K562 (cell line): ENCODE results near the gene PKDREJ. TPM values are rescaled to one million over a fixed set of nuclear protein-coding genes. Genes with fewer than 3 reads are reported as not detected.
A peak's percentile ranks its signal among the peaks of the same experiment; 100 is the strongest.

Experiments
- CBFA2T2 ChIP-seq: fragments of 450-650 bp; conservative IDR thresholded peaks from 2 replicates; pipeline ENCODE4 v1.6.1; 2017; ENCODE audit warnings: mild to moderate bottlenecking
- CBFA2T3 ChIP-seq: fragments of 450-650 bp; IDR thresholded peaks from 2 replicates; pipeline ENCODE4 v1.6.1; 2017
- DPF2 ChIP-seq: fragments of 450-650 bp; IDR thresholded peaks from 2 replicates; pipeline ENCODE4 v1.6.1; 2016
- EHMT2 ChIP-seq: fragments of 450-650 bp; IDR thresholded peaks from 2 replicates; pipeline ENCODE4 v1.6.1; 2018; ENCODE audit warnings: antibody characterized with exemption
- EP400 ChIP-seq: fragments of 450-650 bp; IDR thresholded peaks from 2 replicates; pipeline ENCODE4 v1.6.1; 2017; ENCODE audit warnings: antibody characterized with exemption, mild to moderate bottlenecking, moderate library complexity
- ILK ChIP-seq: fragments of 450-650 bp; IDR thresholded peaks from 2 replicates; pipeline ENCODE4 v1.6.1; 2016; ENCODE audit warnings: missing genetic modification characterization, low read depth, mild to moderate bottlenecking, missing compliant biosample characterization, moderate library complexity, borderline replicate concordance
- MEIS2 ChIP-seq: fragments of 450-650 bp; IDR thresholded peaks from 2 replicates; pipeline ENCODE4 v1.6.1; 2014; ENCODE audit warnings: mild to moderate bottlenecking; ENCODE audit not compliant: partially characterized antibody
- MYC ChIP-seq, 2 experiments: fragments of 250-450 bp in 1 of 2; sonication (Bioruptor Pico) in 1 of 2; IDR thresholded peaks; 2 replicates each; pipeline versions ENCODE4 v1.5.1 to v1.6.1; 2012 to 2021; ENCODE audit warnings: low read depth in 2 of 2, borderline replicate concordance in 1 of 2, improper control_type of control experiment in 1 of 2, low read length in 1 of 2, mild to moderate bottlenecking in 1 of 2, moderate library complexity in 1 of 2
- NFYB ChIP-seq: IDR thresholded peaks from 2 replicates; pipeline ENCODE4 v1.6.1; 2011; ENCODE audit warnings: mild to moderate bottlenecking, moderate library complexity; ENCODE audit not compliant: insufficient read length; ENCODE audit errors: extremely low read depth
- TCF3 ChIP-seq: sonication (generic); formaldehyde crosslinking; IDR thresholded peaks from 2 replicates; pipeline ENCODE4 v1.4.0; 2020; ENCODE audit warnings: mild to moderate bottlenecking, missing genetic modification reagents
- TEAD4 ChIP-seq, 2 experiments: sonication (generic) in 1 of 2; formaldehyde crosslinking in 1 of 2; IDR thresholded peaks; 2 replicates each; pipeline versions ENCODE4 v1.6.1 to v1.8.0; 2012 to 2022; ENCODE audit warnings: borderline replicate concordance in 1 of 2, inconsistent platforms in 1 of 2, low read length in 1 of 2, mild to moderate bottlenecking in 1 of 2, missing genetic modification reagents in 1 of 2
- YY1 ChIP-seq, 3 experiments: IDR thresholded peaks; 2 replicates each; pipeline ENCODE4 v1.6.1; 2011; ENCODE audit warnings: low read length in 2 of 3, mild to moderate bottlenecking in 2 of 3, moderate library complexity in 2 of 3, borderline replicate concordance in 1 of 3, control low read depth in 1 of 3, low read depth in 1 of 3; ENCODE audit not compliant: insufficient read depth in 3 of 3, insufficient replicate concordance in 2 of 3, control insufficient read depth in 1 of 3, insufficient read length in 1 of 3; ENCODE audit errors: extremely low read depth in 1 of 3
- ZBTB11 ChIP-seq, 3 experiments: fragments of 200-800 bp in 1 of 3; fragments of 250-450 bp in 1 of 3; fragments of 450-650 bp in 1 of 3; sonication (Bioruptor Pico) in 1 of 3; sonication (Bioruptor generic) in 1 of 3; formaldehyde crosslinking in 1 of 3; IDR thresholded peaks; 2 replicates each; pipeline versions ENCODE4 v1.6.1 to v1.8.0; 2016 to 2022; ENCODE audit warnings: mild to moderate bottlenecking in 2 of 3, missing genetic modification characterization in 2 of 3, missing compliant biosample characterization in 1 of 3, moderate library complexity in 1 of 3
- ZBTB2 ChIP-seq: fragments of 450-650 bp; IDR thresholded peaks from 2 replicates; pipeline ENCODE4 v1.6.1; 2016; ENCODE audit warnings: antibody characterized with exemption
- ZEB2 ChIP-seq: fragments of 450-650 bp; IDR thresholded peaks from 2 replicates; pipeline ENCODE4 v1.6.1; 2016
- ZNF217 ChIP-seq: sonication (generic); formaldehyde crosslinking; IDR thresholded peaks from 2 replicates; pipeline ENCODE4 v1.8.0; 2022; ENCODE audit warnings: mild to moderate bottlenecking, missing genetic modification reagents
- ZNF592 ChIP-seq: fragments of 450-650 bp; IDR thresholded peaks from 2 replicates; pipeline ENCODE4 v1.6.1; 2017; ENCODE audit warnings: antibody characterized with exemption, mild to moderate bottlenecking
- ZNF830 ChIP-seq: fragments of 250-450 bp; sonication (Bioruptor Pico); IDR thresholded peaks from 2 replicates; pipeline ENCODE4 v1.5.0; 2021; ENCODE audit warnings: mild to moderate bottlenecking
- polyA plus RNA-seq, 8 experiments: library from polyadenylated mRNA; depleted of rRNA in 4 of 8; stranded (reverse) in 5 of 8; unstranded in 3 of 8; fragments of >200 nt; fragmentation: Nextera tagmentation in 2 of 8; fragmentation: Illumina TruSeq in 1 of 8; extraction: Ambion mirVana in 2 of 8; extraction: Trizol in 1 of 8; gene quantifications; 2 replicates each; pipeline versions ENCODE4 v1.2.1 to v1.2.3, GENCODE V29; 2011 to 2014; ENCODE audit warnings: inconsistent platforms in 1 of 8, missing spikeins in 1 of 8
- total RNA-seq, 7 experiments: library from RNA; depleted of rRNA in 6 of 7; stranded (reverse); fragments of >200 nt in 6 of 7; fragmentation: Illumina TruSeq in 2 of 7; extraction: Trizol in 2 of 7; gene quantifications; 2 replicates each; pipeline versions ENCODE4 v1.2.1 to v1.2.3, GENCODE V29; 2011 to 2021; ENCODE audit warnings: low replicate concordance in 1 of 7

Gene PKDREJ
- total and polyA plus RNA-seq, 9 of the 15 experiments (the other 6 are each of a cell fraction or from before 2014, with no cell fraction given) = 0.03 TPM; not detected in 8

- TF ChIP-seq ZNF592 = peak; percentile 81
- TF ChIP-seq ILK (tag) = no peak
- TF ChIP-seq ZBTB11 (CRISPR knock-in tag; IDR thresholded peaks at IDR 0.05) = 0 out of 6 replicates have a peak, but pooled peaks of 1 of the 3 experiments have one; percentile 18
- no peak for TF ChIP-seq ZNF830 (CRISPR knock-in tag)
- TF ChIP-seq ZEB2 = peak; percentile 21; the same call in 1 of the 2 replicates
- peak in 2 of 3 experiments; percentile 24 to 76 for TF ChIP-seq YY1 (IDR thresholded peaks at IDR 0.05; ENCODE audit: borderline replicate concordance in 1 of 3, control insufficient read depth in 1 of 3, extremely low read depth in 1 of 3, insufficient read depth in 3 of 3, insufficient read length in 1 of 3, insufficient replicate concordance in 2 of 3, low read depth in 1 of 3, low read length in 2 of 3)
- peak; percentile 18 for TF ChIP-seq MEIS2
- peak; percentile 46; the same call in 1 of the 2 replicates for TF ChIP-seq TEAD4 (IDR thresholded peaks at IDR 0.05; ENCODE audit: low read length)
- no peak for TF ChIP-seq TEAD4 (CRISPR knock-in tag; IDR thresholded peaks at IDR 0.05; ENCODE audit: borderline replicate concordance)
- peak; percentile 48 for TF ChIP-seq CBFA2T2
- no peak for TF ChIP-seq NFYB
- peak; percentile 71 for TF ChIP-seq CBFA2T3
- TF ChIP-seq EHMT2 = peak; percentile 48; the same call in 1 of the 2 replicates
- TF ChIP-seq EP400 = peak; percentile 48; the same call in 1 of the 2 replicates
- 0 out of 2 replicates have a peak, but pooled peaks have one; percentile 38 for TF ChIP-seq ZBTB2
- peak; percentile 60 for TF ChIP-seq DPF2
- TF ChIP-seq MYC (IDR thresholded peaks at IDR 0.05; ENCODE audit: low read depth, low read length) = peak; percentile 60; the same call in 1 of the 2 replicates
- no peak for TF ChIP-seq MYC (CRISPR knock-in tag; IDR thresholded peaks at IDR 0.05; ENCODE audit: borderline replicate concordance, low read depth)
- TF ChIP-seq TCF3 (CRISPR knock-in tag) = peak; percentile 65
- no peak for TF ChIP-seq ZNF217 (CRISPR knock-in tag)
Observed at GRCh38 chr22:46234969-46235368, 28.2 kb downstream of the PKDREJ start (continued).
